MV-4-11 (cell line): ENCODE measurements around the gene GALNT16.

Source experiments
- DNase-seq: peaks from one replicate; lab custom pipeline; 2025; lab: John Stamatoyannopoulos, UW

Gene GALNT16

DNA sequence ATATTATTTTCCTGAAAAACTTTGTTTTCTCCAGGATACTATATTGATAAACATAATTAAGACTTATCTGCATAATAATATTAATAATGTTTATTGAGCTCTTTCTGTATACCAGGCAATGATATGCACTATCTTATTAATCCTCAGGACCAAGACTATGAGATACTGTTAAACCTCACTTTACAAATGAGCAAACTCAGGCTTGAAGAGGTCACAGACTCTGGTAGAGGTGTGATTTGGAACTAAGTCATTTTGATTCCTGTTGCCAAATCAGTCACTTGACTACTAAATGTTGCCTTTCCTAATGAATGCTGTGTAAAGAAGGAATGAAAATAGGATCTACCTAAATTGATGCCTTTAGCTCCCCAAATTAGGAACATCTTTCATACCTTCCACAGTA lies 145.8 kb downstream of the GALNT16 start:
- DNase-seq, result no peak
